Suprapubic skin (tissue), 3 donors: ENCODE measurements around the gene CACNA2D3.

Experiments
- EP300 ChIP-seq: sonication (generic); formaldehyde crosslinking; IDR thresholded peaks from one replicate; pipeline ENCODE4 v1.6.1; 2017; ENCODE audit warnings: antibody characterized with exemption
- POLR2A ChIP-seq, 2 donors: fragments of 450-650 bp; IDR thresholded peaks; one replicate each; pipeline ENCODE4 v1.6.1; 2017; ENCODE audit warnings: antibody characterized with exemption in 2 of 2, mild to moderate bottlenecking in 2 of 2, moderate library complexity in 2 of 2
- TF ChIP-seq, protein P1 (sequence below), 2 donors: fragments of 200-600 bp in 1 of 2; fragments of 450-650 bp in 1 of 2; sonication (generic) in 1 of 2; IDR thresholded peaks; one replicate each; pipeline ENCODE4 v1.5.1; 2016 to 2019; ENCODE audit warnings: antibody characterized with exemption in 2 of 2, mild to moderate bottlenecking in 1 of 2, moderate library complexity in 1 of 2

DNA sequence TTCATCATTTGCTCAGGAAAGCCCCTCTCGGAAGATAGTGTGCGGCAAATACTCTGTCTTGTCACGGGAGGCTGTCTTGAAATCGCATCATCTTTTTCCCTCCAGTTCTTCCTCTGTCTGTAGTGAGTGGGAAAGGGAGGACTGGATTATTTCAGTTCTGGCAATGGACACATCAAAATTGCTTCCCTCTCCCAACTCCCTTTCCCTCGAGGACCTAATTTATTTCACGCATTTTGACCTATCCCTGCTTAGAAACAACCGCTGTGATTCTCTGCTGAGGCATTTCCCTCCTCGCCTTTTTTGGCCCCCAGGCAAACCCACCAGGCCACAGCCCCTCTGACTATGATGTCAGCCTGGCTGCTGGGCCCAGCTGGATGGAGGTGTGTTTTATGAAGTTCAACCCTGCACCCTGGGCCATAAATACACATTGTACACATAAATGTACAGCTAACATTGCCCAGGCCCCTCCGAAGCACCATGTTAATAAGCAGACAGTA lies 944.2 kb downstream of the CACNA2D3 start:
- no peak for TF ChIP-seq EP300
- no peak for TF ChIP-seq POLR2A (IDR thresholded peaks at IDR 0.05)
- TF ChIP-seq, protein P1, sequence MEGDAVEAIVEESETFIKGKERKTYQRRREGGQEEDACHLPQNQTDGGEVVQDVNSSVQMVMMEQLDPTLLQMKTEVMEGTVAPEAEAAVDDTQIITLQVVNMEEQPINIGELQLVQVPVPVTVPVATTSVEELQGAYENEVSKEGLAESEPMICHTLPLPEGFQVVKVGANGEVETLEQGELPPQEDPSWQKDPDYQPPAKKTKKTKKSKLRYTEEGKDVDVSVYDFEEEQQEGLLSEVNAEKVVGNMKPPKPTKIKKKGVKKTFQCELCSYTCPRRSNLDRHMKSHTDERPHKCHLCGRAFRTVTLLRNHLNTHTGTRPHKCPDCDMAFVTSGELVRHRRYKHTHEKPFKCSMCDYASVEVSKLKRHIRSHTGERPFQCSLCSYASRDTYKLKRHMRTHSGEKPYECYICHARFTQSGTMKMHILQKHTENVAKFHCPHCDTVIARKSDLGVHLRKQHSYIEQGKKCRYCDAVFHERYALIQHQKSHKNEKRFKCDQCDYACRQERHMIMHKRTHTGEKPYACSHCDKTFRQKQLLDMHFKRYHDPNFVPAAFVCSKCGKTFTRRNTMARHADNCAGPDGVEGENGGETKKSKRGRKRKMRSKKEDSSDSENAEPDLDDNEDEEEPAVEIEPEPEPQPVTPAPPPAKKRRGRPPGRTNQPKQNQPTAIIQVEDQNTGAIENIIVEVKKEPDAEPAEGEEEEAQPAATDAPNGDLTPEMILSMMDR (IDR thresholded peaks at IDR 0.05) = no peak
